HL-60/S4 treated with phorbol 12-myristate 13-acetate at 8.2 ng/mL for 4 days and 3 days (cell line): Measurements from ENCODE around the gene RANBP3.

ENCODE experiments used
- in situ Hi-C: fragments of 300-500 bp; cut with MboI; formaldehyde crosslinking; loops from 2 replicates; pipeline ENCODE4 v1.15.0; 2022; ENCODE audit warnings: low sequenced_read_pairs

The RANBP3 gene

DNA sequence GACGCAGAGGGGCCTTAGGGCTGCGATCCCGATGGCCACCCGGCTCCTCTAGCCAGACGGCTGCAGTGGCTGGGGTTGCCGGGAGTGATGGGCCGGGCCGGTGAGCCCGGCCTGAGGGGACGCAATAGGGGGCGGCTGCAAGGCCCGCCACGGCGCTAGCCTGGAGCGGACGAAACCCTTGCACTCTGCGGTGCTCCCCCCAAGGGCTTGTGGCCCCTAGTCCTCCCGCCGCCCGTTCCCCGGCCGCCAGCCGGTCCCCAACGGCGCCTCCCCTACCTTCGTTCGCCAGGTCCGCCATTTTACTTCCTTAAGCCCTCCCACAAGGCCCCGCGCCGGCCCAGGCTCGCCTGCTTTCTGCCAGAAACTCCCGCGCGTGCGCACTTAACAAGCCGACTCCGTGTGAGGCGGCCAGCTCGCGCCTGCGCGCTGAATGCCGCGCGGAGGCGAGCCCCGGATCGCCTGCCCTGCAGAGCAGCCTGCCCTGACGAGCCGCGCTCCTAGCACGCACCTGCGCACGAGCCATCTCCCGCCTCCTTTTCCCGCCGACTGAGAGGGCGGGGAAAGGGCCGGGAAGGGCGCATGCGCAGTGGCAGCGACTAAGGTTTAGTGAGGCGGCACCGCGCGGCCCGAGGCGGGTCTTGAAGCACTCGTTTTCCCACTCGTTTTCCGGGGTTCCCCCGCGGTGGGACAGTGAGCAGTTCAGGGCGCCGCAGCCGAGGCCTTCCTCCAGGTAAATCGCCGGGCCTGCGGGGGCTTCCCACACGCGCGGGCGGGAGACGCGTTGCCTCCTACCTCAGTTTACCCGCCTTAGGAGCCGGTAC lies at the start of gene RANBP3:
RANBP3 (minus strand) TSS at position 356 of the 821 bp plus-strand sequence; CDS start at position 298, 58 bp downstream.
- in situ Hi-C loops, result no loop called here

- in situ Hi-C loops, result loop anchor here (10.0 to 25.0 kb wide), 2 partner anchors 222 to 286 kb away; partner anchors contain the start of gene NRTN
These were observed 48.7 kb upstream of the RANBP3 start for GRCh38 chr19:6026390-6027227.

DNA sequence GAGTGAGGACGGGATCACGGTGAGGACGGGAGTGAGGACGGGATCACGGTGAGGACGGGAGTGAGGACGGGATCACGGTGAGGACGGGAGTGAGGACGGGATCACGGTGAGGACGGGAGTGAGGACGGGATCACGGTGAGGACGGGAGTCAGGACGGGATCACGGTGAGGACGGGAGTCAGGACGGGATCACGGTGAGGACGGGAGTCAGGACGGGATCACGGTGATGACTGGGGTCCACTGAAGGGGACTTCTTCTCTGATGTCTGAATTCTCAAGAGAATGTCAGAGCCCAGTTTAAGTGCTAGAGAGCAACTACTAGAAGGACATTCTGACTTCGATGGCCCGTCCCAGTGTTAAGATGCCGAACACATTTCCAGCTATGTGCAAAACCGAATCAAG lies 46.8 kb upstream of the RANBP3 start:
- in situ Hi-C loops, result loop anchor here (10.0 to 25.0 kb wide), 2 partner anchors 220 to 288 kb away; partner anchors contain the start of gene NRTN

DNA sequence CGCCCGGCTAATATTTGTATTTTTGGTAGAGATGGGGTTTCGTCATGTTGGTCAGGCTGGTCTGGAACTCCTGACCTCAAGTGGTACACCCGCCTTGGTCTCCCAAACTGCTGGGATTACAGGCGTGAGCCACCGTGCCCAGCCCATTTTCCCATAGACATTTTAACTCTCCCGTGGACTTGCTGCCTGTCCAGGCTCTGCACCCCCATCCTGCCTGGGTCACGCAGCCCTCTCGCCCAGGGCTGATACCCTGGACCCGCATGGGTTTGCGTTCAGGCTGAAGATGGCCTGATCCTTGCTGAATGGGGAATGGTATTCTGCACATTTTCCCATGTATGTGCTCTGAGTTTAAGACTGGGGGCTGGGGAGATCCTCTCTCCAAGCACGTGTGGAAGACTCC lies 46.0 kb upstream of the RANBP3 start:
- in situ Hi-C loops, result loop anchor here (10.0 kb wide), 1 partner anchor 219 kb away; the partner anchor contains the start of gene NRTN

GRCh38 chr19:6023085-6023682 lies 45.2 kb upstream of the RANBP3 start:
- in situ Hi-C loops, result loop anchor here (10.0 kb wide), 1 partner anchor 218 kb away; the partner anchor contains the start of gene NRTN

GRCh38 chr19:6022570-6023064 lies 44.7 kb upstream of the RANBP3 start:
- in situ Hi-C loops, result loop anchor here (10.0 kb wide), 1 partner anchor 218 kb away; the partner anchor contains the start of gene NRTN

DNA sequence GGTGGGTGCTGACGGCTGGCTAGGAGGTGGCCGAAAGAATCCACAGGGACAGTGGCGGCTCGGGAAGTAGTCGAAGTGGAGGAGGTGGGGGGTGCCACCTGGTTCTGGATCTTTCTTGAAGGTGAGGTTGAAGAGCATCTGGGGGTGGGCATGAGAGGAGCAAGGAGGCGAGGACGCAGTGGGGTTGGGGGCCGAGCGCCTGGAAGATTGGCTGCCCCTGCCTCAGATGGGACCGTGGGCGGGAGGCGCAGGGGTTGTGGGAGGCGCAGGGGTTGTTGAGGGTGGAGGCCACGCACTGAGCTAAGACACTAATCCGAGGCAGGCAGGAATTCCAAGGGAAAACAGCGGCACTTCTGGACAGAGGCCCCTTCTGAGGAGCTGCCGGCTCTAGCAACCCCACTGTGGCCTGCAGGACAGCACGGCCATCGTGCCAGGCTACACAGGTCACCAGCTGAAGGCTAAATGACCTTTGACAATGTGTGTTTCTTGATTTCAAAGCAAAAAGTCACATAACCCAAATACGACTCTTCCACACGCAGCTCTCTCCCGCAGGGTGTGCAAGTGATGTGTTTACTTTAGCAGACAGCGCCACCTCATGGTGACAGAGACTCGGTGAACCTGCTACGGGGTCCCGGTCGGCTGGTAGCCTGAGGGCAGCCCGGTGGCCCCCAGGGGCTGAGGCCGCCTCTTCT lies 44.1 kb upstream of the RANBP3 start:
- in situ Hi-C loops, result loop anchor here (10.0 kb wide), 1 partner anchor 217 kb away; the partner anchor contains the start of gene NRTN

GRCh38 chr19:6020972-6021805 lies 43.2 kb upstream of the RANBP3 start:
- in situ Hi-C loops, result loop anchor here (10.0 kb wide), 1 partner anchor 216 kb away; the partner anchor contains the start of gene NRTN

DNA sequence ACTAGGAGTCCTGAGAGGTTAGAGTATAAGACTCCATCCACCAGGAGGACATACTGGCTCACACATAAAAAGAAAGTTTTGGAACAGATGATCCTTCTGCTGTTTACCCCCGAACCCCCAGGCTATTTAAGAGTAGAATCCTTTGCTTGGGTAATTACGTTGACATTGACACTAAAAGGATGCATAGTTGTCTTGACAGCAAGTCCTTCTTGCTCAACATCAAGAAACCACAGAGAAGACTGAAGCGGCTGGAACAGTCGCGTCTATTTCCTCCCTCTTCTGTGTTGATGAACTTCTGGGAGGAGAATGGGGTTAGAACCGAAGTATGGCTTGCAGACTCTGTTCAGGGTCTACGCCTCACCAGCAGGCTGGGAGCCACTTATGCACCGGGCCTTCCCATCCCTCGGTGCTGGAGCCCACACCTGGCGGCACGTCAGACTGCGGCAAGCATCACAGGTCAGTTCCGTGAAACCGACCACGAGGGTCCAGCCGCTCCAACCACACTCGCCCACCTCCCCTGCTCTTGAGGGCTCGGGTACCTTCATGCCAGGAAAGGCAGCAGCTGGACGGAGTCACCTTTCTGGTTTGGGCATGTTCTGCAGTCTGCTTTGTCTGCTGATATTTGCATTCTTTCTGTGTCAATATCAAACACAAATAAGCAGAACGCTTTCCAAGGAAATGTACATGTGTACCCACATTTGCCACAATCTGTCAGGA lies 42.4 kb upstream of the RANBP3 start:
- in situ Hi-C loops, result loop anchor here (10.0 kb wide), 1 partner anchor 216 kb away; the partner anchor contains the start of gene NRTN

DNA sequence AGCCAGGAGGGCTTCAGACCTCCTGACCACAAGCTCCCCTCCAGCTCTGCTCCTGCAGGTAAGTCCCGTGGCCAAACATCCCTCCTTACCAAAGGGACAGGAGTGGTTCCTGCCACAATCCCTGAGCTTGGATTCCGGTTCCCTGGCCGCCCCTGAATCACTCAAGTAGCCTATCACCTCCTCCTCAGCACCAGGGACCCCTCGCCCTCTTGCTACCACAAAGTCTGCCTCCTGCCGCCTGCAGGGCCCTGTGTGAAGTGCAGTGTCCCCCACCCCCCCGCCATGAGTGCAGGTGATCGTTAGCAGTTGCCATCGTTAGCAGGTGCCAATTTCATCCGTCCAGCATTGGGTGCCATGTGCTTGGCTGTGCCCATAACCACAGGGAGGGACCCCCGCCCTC lies 40.8 kb upstream of the RANBP3 start:
- in situ Hi-C loops, result no loop called here

DNA sequence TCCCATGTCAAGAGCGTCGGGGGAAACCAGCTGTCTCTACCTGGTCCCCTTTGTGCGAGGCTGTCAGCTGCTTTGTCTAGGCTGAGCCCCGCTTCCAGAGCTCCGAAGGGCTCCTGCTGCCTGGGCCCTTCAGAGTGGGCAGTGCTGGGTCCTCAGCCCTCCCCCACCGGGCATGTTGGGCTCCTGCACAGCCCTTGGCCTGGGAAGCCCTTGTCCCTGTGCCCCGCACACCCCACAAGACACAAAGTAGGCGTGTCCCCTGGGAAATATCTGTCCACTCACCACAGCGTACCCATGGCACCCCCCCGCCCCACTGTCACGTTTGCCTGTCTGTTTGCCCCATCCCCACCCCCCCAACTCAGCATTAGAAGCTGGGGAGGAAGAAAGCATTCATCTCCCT lies 39.6 kb upstream of the RANBP3 start:
- in situ Hi-C loops, result no loop called here

DNA sequence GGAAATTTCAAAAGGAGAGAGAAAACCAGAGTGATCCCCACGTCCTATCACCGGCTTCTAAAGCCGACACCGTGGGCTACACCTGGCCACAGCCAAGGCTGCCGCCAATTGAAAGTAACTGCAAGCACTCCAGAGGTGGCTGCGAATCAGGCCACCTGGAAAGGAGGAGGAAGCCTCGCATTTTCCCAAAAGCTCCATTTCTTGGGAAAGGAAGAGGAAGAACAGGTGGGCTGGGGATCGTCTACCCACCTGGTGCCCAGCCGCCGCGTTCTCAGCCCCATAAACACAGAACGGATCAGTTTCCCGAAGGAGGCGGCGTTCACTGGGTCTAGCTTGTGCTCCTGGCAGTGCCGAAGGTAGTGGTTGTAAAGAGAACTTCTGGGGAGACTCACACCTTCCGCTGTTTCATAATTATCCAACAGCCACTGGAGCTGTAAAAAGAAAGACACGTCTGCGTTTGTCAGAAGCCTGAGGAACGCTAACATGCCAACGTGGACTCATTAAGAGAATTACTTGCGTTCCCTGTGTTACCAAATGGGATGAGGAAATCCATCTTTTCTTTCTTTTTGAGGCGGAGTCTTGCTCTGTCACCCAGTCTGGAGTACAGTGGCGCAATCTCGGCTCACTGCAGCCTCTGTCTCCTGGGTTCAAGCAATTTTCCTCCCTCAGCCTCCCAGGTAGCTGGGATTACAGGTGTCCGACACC lies 38.1 kb upstream of the RANBP3 start:
- in situ Hi-C loops, result no loop called here

- in situ Hi-C loops, result no loop called here
These were observed 36.7 kb upstream of the RANBP3 start for GRCh38 chr19:6014551-6015135.

DNA sequence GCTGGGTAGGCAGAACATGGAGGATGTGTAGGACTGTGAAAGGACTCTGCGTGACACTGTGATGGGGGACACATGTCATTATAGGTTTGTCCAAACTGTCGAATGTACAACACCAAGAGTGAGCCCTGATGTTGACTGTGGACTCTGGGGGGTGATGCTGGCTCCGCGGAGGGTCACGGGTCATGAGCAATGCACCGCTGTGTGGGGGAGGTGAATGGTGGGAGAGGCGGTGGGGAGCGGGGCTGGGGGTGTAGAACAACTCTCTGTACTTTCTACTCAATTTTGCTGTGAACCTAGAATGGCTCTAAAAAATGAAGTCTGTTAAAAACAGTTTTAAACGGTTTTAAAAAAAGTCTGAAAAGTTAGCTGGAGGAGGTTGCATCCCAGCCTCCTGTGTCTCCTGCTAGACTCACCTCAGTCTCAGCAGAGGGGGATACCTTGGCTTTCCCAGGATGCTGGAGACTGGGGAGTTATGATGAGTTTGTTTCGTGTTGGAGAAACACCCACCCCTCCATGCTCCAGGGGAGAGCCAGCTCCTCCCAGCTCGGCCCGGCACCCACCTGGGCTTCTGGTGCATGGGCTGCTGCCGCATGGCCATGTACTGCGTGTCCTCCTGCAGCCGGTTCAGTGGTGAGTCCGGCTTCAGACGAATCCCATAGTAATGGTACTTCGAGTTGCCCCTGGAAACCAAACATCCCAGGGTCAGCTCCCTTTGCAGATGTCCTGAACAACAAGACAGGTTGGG lies 34.7 kb upstream of the RANBP3 start:
- in situ Hi-C loops, result no loop called here

DNA sequence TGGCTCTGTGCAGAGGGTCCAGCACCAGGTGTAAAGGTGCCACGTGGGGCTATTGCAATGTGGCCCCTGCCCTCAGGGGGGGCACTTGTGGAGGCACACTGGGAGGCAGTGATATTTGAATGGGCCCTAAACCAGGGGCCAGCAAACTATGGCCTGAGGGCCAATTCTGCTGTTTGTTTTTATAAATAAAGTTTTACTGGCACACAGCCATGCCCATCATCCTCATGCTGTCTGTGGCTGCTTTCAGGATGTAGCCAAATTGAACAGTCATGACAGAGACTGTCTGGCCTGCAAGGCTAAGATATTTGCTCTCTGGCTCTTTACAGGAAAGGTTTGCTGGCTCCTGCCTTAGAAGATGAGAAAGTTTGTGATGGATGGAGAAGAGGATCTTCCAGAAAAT lies 33.9 kb upstream of the RANBP3 start:
- in situ Hi-C loops, result no loop called here

DNA sequence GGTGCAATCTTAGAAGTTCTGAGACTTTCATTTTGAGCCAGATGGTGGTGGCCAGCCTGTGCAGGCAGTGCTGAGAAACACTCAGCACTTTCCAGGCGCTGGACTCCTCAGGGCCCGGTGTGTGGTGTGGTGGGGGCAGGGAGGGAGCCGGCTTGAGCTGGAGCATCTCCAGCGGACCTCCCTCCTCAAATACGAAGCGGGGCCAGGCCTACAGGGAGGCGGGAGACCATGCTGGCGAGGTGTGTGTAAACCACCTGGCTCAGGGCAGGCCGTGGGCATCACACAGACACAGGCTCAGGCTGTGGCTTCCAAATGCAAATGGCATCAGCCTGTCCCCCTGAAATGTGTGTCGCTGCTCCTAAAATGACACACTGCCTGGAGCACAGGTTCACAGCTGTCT lies 33.3 kb upstream of the RANBP3 start:
- in situ Hi-C loops, result no loop called here

GRCh38 chr19:6010107-6010506 lies 32.2 kb upstream of the RANBP3 start:
- in situ Hi-C loops, result no loop called here
